Naive B cell (primary cell): ENCODE results near the gene FAM13A. TPM values are rescaled to one million over a fixed set of nuclear protein-coding genes. Genes with fewer than 3 reads are reported as not detected.

ENCODE experiments used
- ATAC-seq, 2 donors: fragments of 150-1000 bp; cut with Tn5 transposase; 2 replicates each; pipeline ENCODE4 v1.10.0; 2021; ENCODE audit warnings: low read depth in 2 of 2, mild to moderate bottlenecking in 2 of 2, moderate library complexity in 2 of 2
- DNase-seq: peaks from one replicate; pipeline ENCODE4 v3.0.0; 2022
- H3K27ac Mint-ChIP-seq, 6 donors: one replicate each; pipeline ENCODE4 v1.8.0; 2020 to 2022; ENCODE audit warnings: mild to moderate bottlenecking in 6 of 6, mixed read lengths in 6 of 6, moderate library complexity in 5 of 6, inconsistent platforms in 2 of 6
- H3K27me3 Mint-ChIP-seq, 3 donors: one replicate each; pipeline ENCODE4 v1.8.0; 2021 to 2022; ENCODE audit warnings: mixed read lengths in 3 of 3, mild to moderate bottlenecking in 1 of 3
- H3K36me3 Mint-ChIP-seq, 2 donors: one replicate each; pipeline ENCODE4 v1.8.0; 2020 to 2022; ENCODE audit warnings: mixed read lengths in 2 of 2, inconsistent platforms in 1 of 2, mild to moderate bottlenecking in 1 of 2
- H3K4me1 Mint-ChIP-seq, 3 donors: one replicate each; pipeline ENCODE4 v1.8.0; 2020 to 2022; ENCODE audit warnings: mixed read lengths in 3 of 3, inconsistent platforms in 1 of 3, mild to moderate bottlenecking in 1 of 3, moderate library complexity in 1 of 3
- H3K4me3 Mint-ChIP-seq, 8 donors: one replicate each; pipeline ENCODE4 v1.8.0; 2020 to 2022; ENCODE audit warnings: mild to moderate bottlenecking in 8 of 8, mixed read lengths in 8 of 8, moderate library complexity in 8 of 8, inconsistent platforms in 2 of 8
- H3K9me3 Mint-ChIP-seq, 7 donors: one replicate each; pipeline ENCODE4 v1.8.0; 2020 to 2022; ENCODE audit warnings: mixed read lengths in 7 of 7, mild to moderate bottlenecking in 5 of 7, inconsistent platforms in 2 of 7, moderate library complexity in 1 of 7
- polyA plus RNA-seq, 6 donors: library from polyadenylated mRNA; unstranded; fragments of 300-500 nt; fragmentation: Illumina TruSeq; gene quantifications; one replicate each; pipeline ENCODE4 v1.2.3, GENCODE V29; 2021; ENCODE audit warnings: low read depth in 6 of 6

Gene FAM13A
- polyA plus RNA-seq, 6 donors from 2014 or later = 0.41 to 1.8 (median 0.61) TPM

- Mint-ChIP-seq H3K36me3 (no peaks in the 10 kb centered on the region), H3K4me3 (no peak overlapping the region), H3K9me3 (no peaks in the 10 kb centered on the region), H3K27ac (no peak overlapping the region), H3K27me3 (no peaks in the 10 kb centered on the region), H3K4me1 (no peaks in the 10 kb centered on the region)
- ATAC-seq (no peak), DNase-seq (no peak)
These were observed 310.8 kb downstream of the FAM13A start for GRCh38 chr4:88746206-88746605.

GRCh38 chr4:88745581-88746163, 311.3 kb downstream of the FAM13A start:
- Mint-ChIP-seq H3K4me3 (no peak overlapping the region), H3K9me3 (no peaks in the 10 kb centered on the region), H3K27ac (no peak overlapping the region), H3K4me1 (no peaks in the 10 kb centered on the region), H3K36me3 (no peaks in the 10 kb centered on the region), H3K27me3 (no peaks in the 10 kb centered on the region)
- DNase-seq = no peak
- ATAC-seq = no peak

GRCh38 chr4:88745175-88745574, 311.8 kb downstream of the FAM13A start:
- Mint-ChIP-seq H3K4me1 (peaks cover 0 to under 1% (median 0%) of the 10 kb centered on the region in 3 donors), H3K9me3 (no peaks in the 10 kb centered on the region), H3K36me3 (no peaks in the 10 kb centered on the region), H3K27ac (no peak overlapping the region), H3K4me3 (no peak overlapping the region), H3K27me3 (peaks cover 0 to 2% (median 0%) of the 10 kb centered on the region in 3 donors)
- DNase-seq (no peak), ATAC-seq (no peak)

- H3K36me3 Mint-ChIP-seq = no peaks in the 10 kb centered on the region
- DNase-seq (no peak), ATAC-seq (no peak)
- peaks cover 0 to 5% (median 3%) of the 10 kb centered on the region in 3 donors for H3K4me1 Mint-ChIP-seq
- no peak overlapping the region for H3K27ac Mint-ChIP-seq
- no peaks in the 10 kb centered on the region for H3K9me3 Mint-ChIP-seq
- no peak overlapping the region for H3K4me3 Mint-ChIP-seq
- H3K27me3 Mint-ChIP-seq = peaks cover 0 to 6% (median 0%) of the 10 kb centered on the region in 3 donors
These were observed 312.4 kb downstream of the FAM13A start for GRCh38 chr4:88744609-88745008.

GRCh38 chr4:88743696-88744095, 313.3 kb downstream of the FAM13A start:
- H3K4me1 Mint-ChIP-seq = peaks cover 0 to 6% (median 5%) of the 10 kb centered on the region in 3 donors
- H3K36me3 Mint-ChIP-seq = no peaks in the 10 kb centered on the region
- H3K27ac Mint-ChIP-seq = no peak overlapping the region
- H3K27me3 Mint-ChIP-seq = peaks cover 0 to 6% (median 0%) of the 10 kb centered on the region in 3 donors
- H3K9me3 Mint-ChIP-seq = no peaks in the 10 kb centered on the region
- DNase-seq (no peak), ATAC-seq (no peak)
- H3K4me3 Mint-ChIP-seq = no peak overlapping the region

- Mint-ChIP-seq H3K9me3 (no peaks in the 10 kb centered on the region), H3K27me3 (peaks cover 0 to 6% (median 0%) of the 10 kb centered on the region in 3 donors), H3K4me3 (no peak overlapping the region), H3K36me3 (no peaks in the 10 kb centered on the region), H3K4me1 (peaks cover 10 to 18% (median 13%) of the 10 kb centered on the region in 3 donors), H3K27ac (no peak overlapping the region)
- DNase-seq (no peak), ATAC-seq (no peak)
These were observed 314.4 kb downstream of the FAM13A start for GRCh38 chr4:88742561-88742960.

- peak overlapping the region in 2 of 6 donors; percentile 34 to 71 for H3K27ac Mint-ChIP-seq
- no peaks in the 10 kb centered on the region for H3K36me3 Mint-ChIP-seq
These were observed 318.8 kb downstream of the FAM13A start for GRCh38 chr4:88738180-88738579.

GRCh38 chr4:88737307-88737941, 319.6 kb downstream of the FAM13A start:
- Mint-ChIP-seq H3K4me1 (peaks cover 19 to 24% (median 21%) of the 10 kb centered on the region in 3 donors), H3K4me3 (peak overlapping the region; percentile 28 to 91 (median 84)), H3K27me3 (peaks cover 0 to 6% (median 0%) of the 10 kb centered on the region in 3 donors), H3K27ac (peak overlapping the region in 5 of 6 donors; percentile 1 to 53 (median 34)), H3K36me3 (no peaks in the 10 kb centered on the region), H3K9me3 (no peaks in the 10 kb centered on the region)
- ATAC-seq (peak; percentile 93 to 97), DNase-seq (peak; percentile 52)

More at GRCh38 chr4:88738180-88738579, 318.8 kb downstream of the FAM13A start:
- H3K9me3 Mint-ChIP-seq = no peaks in the 10 kb centered on the region
- no peak for ATAC-seq
- DNase-seq = no peak
- H3K27me3 Mint-ChIP-seq = peaks cover 0 to 6% (median 0%) of the 10 kb centered on the region in 3 donors
- H3K4me3 Mint-ChIP-seq = peak overlapping the region in 7 of 8 donors; percentile 28 to 91 (median 85)
- H3K4me1 Mint-ChIP-seq = peaks cover 19 to 24% (median 21%) of the 10 kb centered on the region in 3 donors

- Mint-ChIP-seq H3K4me1 (peaks cover 19 to 24% (median 21%) of the 10 kb centered on the region in 3 donors), H3K4me3 (peak overlapping the region in 3 of 8 donors; percentile 7 to 60 (median 19)), H3K9me3 (no peaks in the 10 kb centered on the region), H3K27ac (peak overlapping the region in 1 of 6 donors; percentile 31), H3K27me3 (peaks cover 0 to 6% (median 0%) of the 10 kb centered on the region in 3 donors), H3K36me3 (no peaks in the 10 kb centered on the region)
- DNase-seq (no peak), ATAC-seq (no peak)
These were observed 320.7 kb downstream of the FAM13A start for GRCh38 chr4:88736264-88736663.

GRCh38 chr4:88735564-88735963, 321.4 kb downstream of the FAM13A start:
- Mint-ChIP-seq H3K36me3 (no peaks in the 10 kb centered on the region), H3K4me3 (no peak overlapping the region), H3K9me3 (no peaks in the 10 kb centered on the region), H3K4me1 (peaks cover 19 to 24% (median 21%) of the 10 kb centered on the region in 3 donors), H3K27me3 (peaks cover 0 to 6% (median 0%) of the 10 kb centered on the region in 3 donors), H3K27ac (no peak overlapping the region)
- DNase-seq (no peak), ATAC-seq (no peak)

GRCh38 chr4:88734403-88734949, 322.5 kb downstream of the FAM13A start:
- DNase-seq (no peak), ATAC-seq (no peak)
- Mint-ChIP-seq H3K4me3 (no peak overlapping the region), H3K4me1 (peaks cover 14 to 21% (median 21%) of the 10 kb centered on the region in 3 donors), H3K27ac (no peak overlapping the region), H3K9me3 (no peaks in the 10 kb centered on the region), H3K27me3 (no peaks in the 10 kb centered on the region), H3K36me3 (no peaks in the 10 kb centered on the region)

GRCh38 chr4:88732714-88733368, 324.1 kb downstream of the FAM13A start:
- Mint-ChIP-seq H3K27ac (no peak overlapping the region), H3K27me3 (no peaks in the 10 kb centered on the region), H3K36me3 (no peaks in the 10 kb centered on the region), H3K9me3 (no peaks in the 10 kb centered on the region), H3K4me3 (no peak overlapping the region), H3K4me1 (peaks cover 8 to 15% (median 9%) of the 10 kb centered on the region in 3 donors)
- ATAC-seq = no peak
- no peak for DNase-seq

- Mint-ChIP-seq H3K27ac (peak overlapping the region in 1 of 6 donors; percentile 45), H3K36me3 (peaks cover 0 to 6% of the 10 kb centered on the region in 2 donors), H3K4me3 (no peak overlapping the region), H3K9me3 (no peaks in the 10 kb centered on the region), H3K4me1 (peaks cover 0 to under 1% (median 0%) of the 10 kb centered on the region in 3 donors), H3K27me3 (no peaks in the 10 kb centered on the region)
- no peak for ATAC-seq
- no peak for DNase-seq
These were observed 325.6 kb downstream of the FAM13A start for GRCh38 chr4:88731381-88731780.
